Loucy (cell line): ENCODE measurements around the gene CDH12.

Experiments
- CTCF ChIP-seq: fragments of 200-600 bp; sonication (generic); conservative IDR thresholded peaks from 2 replicates; pipeline ENCODE4 v1.5.1; 2014; ENCODE audit warnings: mild to moderate bottlenecking, antibody characterized with exemption, low read length
- EZH2phosphoT487 ChIP-seq: fragments of 200-600 bp; IDR thresholded peaks from 2 replicates; pipeline ENCODE4 v1.6.1; 2018; ENCODE audit warnings: antibody characterized with exemption, mild to moderate bottlenecking, moderate library complexity, borderline replicate concordance

GRCh38 chr5:22662391-22662790 is 190.8 kb downstream of the CDH12 start:
- TF ChIP-seq CTCF: no peak
- no peak for TF ChIP-seq EZH2phosphoT487
